AG04450 (cell line): Measurements from ENCODE around the gene SERPINC1. TPM values are rescaled to one million over a fixed set of nuclear protein-coding genes. Genes with fewer than 3 reads are reported as not detected.
"Not testable (repeated sequence)": the region's sequence is repeated elsewhere in the genome, so short reads cannot be mapped to it uniquely, and the experiment has no call there.

Source experiments
- CTCF ChIA-PET: fragments of 300-600, 350-600 bp; formaldehyde crosslinking; extraction: SDS; loops from one replicate; lab custom pipeline; 2022; ENCODE audit warnings: antibody characterized with exemption, inconsistent platforms; lab: Charles Lee
- POLR2A ChIA-PET: fragments of 350-600 bp; formaldehyde crosslinking; extraction: SDS; loops from one replicate; lab custom pipeline; 2021; ENCODE audit warnings: antibody characterized with exemption, inconsistent platforms; lab: Yijun Ruan, JAX
- DNase-seq: peaks from one replicate; pipeline ENCODE4 v3.0.0-alpha.2; 2011; ENCODE audit warnings: low read depth, low spot score
- H3K27ac ChIP-seq: one replicate; pipeline ENCODE4 v1.5.1; 2012; ENCODE audit warnings: low read depth, low read length, control low read depth
- H3K27me3 ChIP-seq: one replicate; pipeline ENCODE4 v1.6.0; 2012; ENCODE audit warnings: low read length; ENCODE audit not compliant: control insufficient read depth, insufficient read depth
- H3K4me3 ChIP-seq: 2 replicates; pipeline ENCODE4 v1.5.1; 2011; ENCODE audit warnings: mild to moderate bottlenecking, low read depth, low read length, control low read depth
- H3K9me3 ChIP-seq: 2 replicates; pipeline ENCODE4 v1.5.1; 2012; ENCODE audit warnings: low read length; ENCODE audit not compliant: control insufficient read depth, insufficient read depth
- polyA plus RNA-seq: library from polyadenylated mRNA; depleted of rRNA; stranded (reverse); fragments of >200 nt; gene quantifications from 2 replicates; pipeline ENCODE4 v1.2.3, GENCODE V29; 2011
- TF ChIP-seq, protein P1 (sequence below): IDR thresholded peaks from 2 replicates; pipeline ENCODE4 v1.5.1; 2011; ENCODE audit warnings: low read depth, low read length, control low read depth, inconsistent platforms

SERPINC1 gene
- polyA plus RNA-seq, 1 experiment: 0.09 TPM

DNA sequence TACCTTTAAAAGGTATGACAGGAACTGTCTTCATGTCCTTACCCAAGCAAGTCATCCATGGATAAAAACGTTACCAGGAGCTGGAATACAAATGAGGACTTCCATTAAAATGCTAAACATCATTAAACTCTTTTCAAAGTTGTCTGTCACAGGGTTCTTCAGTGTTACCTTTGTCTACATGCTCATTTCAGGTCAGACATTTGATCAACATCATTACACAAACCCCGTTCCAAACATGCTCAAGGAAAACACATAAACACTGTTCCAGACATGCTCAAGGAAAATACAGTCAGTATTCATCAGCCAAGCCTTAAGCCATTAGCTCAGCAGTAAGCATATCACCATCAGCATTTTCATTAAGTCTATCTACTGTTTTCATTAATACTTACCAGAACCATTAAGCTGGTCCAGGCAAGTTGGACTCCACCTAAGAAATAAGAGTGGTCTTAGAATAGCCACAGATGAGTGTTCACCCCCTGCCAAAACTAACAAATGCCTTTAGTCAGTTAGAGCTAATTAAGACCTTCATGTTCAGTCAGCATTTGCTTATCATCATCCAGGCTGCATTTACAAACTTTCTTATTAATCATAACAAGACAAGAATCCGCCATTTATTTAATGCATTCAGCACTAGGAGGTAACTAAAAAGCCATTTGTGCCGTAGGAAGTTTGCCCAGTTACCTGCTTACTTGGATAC lies 51.5 kb downstream of the SERPINC1 start:
- Histone ChIP-seq H3K9me3 (no peaks in the 10 kb centered on the region), H3K4me3 (peak overlapping the region; percentile 95), H3K27ac (no peak overlapping the region), H3K27me3 (no peaks in the 10 kb centered on the region)
- TF ChIP-seq, protein P1, sequence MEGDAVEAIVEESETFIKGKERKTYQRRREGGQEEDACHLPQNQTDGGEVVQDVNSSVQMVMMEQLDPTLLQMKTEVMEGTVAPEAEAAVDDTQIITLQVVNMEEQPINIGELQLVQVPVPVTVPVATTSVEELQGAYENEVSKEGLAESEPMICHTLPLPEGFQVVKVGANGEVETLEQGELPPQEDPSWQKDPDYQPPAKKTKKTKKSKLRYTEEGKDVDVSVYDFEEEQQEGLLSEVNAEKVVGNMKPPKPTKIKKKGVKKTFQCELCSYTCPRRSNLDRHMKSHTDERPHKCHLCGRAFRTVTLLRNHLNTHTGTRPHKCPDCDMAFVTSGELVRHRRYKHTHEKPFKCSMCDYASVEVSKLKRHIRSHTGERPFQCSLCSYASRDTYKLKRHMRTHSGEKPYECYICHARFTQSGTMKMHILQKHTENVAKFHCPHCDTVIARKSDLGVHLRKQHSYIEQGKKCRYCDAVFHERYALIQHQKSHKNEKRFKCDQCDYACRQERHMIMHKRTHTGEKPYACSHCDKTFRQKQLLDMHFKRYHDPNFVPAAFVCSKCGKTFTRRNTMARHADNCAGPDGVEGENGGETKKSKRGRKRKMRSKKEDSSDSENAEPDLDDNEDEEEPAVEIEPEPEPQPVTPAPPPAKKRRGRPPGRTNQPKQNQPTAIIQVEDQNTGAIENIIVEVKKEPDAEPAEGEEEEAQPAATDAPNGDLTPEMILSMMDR: no peak
- no peak for DNase-seq
- POLR2A ChIA-PET: interaction anchor here (0.5 to 1.3 kb wide), 7 partner anchors 8 to 436 kb away, joined by 3 to 7 read pairs (median 4); partner anchors contain the start of gene DARS2
- CTCF ChIA-PET: interaction anchor here (1.1 kb wide), 1 partner anchor 434 kb away, joined by 3 read pairs; no protein-coding TSS in a partner anchor

DNA sequence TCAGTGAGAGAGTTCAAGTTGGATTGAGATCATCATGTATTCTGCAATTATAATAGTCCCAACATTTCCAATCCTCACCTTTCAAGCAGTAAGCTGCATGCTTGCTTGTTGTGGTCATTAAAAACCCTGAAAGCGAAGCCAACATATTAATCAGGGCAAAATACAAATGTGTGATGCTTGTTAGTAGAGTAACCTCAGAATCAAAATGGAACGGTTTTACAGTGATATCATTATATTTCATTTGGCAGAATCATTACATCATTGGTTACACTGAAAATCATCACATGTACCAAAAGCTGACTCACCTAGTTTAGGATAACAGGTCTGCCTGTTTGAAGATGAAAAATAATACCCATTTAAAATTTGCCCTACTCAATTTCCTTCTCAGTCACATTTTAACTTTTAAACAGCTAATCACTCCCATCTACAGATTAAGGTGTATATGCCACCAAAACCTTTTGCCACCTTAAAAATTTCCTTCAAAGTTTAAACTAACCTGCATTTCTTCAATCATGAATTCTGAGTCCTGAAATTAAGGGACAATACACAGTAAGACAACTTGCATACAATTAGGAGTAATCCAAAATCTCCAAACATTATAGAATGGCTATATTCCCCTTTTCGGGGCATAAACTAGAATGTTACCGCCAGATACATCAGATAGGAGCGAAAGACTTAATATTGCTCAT lies 52.8 kb downstream of the SERPINC1 start:
- no peak for DNase-seq
- TF ChIP-seq, protein P1: no peak
- Histone ChIP-seq H3K4me3 (peak overlapping the region; percentile 95), H3K27ac (no peak overlapping the region), H3K9me3 (no peaks in the 10 kb centered on the region), H3K27me3 (no peaks in the 10 kb centered on the region)
- CTCF ChIA-PET: no interaction called here
- POLR2A ChIA-PET: interaction anchor here (0.7 to 2.1 kb wide), 2 partner anchors 12 to 1003 kb away, joined by 6 to 8 read pairs; no protein-coding TSS in a partner anchor

DNA sequence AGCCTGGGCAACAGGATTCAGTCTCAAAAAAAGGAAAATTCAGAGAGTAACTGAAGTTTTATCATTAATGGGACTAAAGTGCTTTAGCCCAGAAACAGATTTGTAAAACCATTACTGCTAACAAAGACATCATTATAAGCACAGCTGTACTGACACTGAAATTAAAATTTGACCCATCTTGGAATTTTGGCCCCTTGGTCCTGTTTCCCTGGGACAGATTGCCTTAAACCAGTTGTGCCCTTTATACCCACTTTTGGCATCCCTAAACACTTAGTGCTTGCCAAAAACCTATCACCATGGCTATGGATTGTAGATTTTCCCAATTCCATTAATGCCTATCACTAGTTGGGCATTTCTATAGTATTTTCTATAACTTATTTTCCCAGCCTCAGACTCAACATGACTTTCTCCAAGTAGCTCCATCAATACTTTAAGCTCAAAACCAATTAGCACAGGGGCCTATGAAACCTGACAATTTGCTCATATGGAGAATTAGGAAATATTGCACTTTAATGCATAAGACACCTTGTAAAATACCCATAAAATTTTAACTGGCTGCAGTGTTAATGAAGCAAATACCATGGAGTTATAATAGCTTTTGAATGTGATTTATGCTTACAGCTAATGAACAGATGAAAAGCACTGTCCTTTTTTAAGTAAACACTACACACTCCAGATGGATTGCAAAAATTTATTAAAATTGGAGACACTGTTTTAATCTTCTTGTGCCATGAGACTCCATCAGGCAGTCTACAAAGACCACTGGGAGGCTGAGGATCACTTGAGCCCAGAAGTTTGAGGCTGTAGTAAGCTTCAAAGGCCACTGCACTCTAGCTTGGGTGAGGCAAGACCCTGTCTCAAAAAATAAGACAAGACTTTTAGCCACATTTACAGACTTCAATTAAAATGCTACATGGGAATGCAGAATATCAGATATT lies 53.6 kb downstream of the SERPINC1 start:
- TF ChIP-seq, protein P1: no peak
- CTCF ChIA-PET: interaction anchor here (0.8 kb wide), 1 partner anchor 443 kb away, joined by 3 read pairs; no protein-coding TSS in a partner anchor
- H3K27ac ChIP-seq: peak overlapping the region; percentile 50
- POLR2A ChIA-PET: interaction anchor here (0.6 to 2.1 kb wide), 2 partner anchors 11 to 38 kb away, joined by 3 to 8 read pairs; no protein-coding TSS in a partner anchor
- H3K4me3 ChIP-seq: no peak overlapping the region
- no peaks in the 10 kb centered on the region for H3K9me3 ChIP-seq
- no peak for DNase-seq
- H3K27me3 ChIP-seq: no peaks in the 10 kb centered on the region

DNA sequence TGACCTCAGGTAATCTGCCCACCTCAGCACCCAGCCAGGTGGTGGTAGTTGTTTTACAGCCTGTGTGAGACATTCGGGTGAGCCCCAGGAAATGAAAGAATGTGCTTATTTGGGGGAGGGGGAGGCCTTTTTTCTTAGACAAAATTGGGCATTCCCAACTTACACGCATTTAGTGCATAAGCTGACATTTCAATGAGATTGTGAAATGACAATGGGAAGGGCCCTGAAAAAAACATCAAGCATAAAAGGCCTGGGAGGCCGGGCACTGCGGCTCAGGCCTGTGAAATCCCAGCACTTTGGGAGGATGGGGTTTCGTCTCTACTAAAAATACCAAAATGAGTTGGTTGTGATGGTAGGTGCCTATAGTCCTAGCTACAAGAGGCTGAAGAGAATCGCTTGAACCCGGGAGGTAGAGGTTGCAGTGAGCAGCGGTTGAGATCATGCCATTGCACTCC lies 54.3 kb downstream of the SERPINC1 start:
- Histone ChIP-seq H3K9me3 (no peaks in the 10 kb centered on the region), H3K27ac (peak overlapping the region; percentile 50), H3K27me3 (no peaks in the 10 kb centered on the region), H3K4me3 (no peak overlapping the region)
- DNase-seq: no peak
- ChIA-PET POLR2A (interaction anchor here (2.1 kb wide), 1 partner anchor 11 kb away, joined by 8 read pairs; no protein-coding TSS in a partner anchor), CTCF (interaction anchor here (0.8 kb wide), 1 partner anchor 443 kb away, joined by 3 read pairs; no protein-coding TSS in a partner anchor)
- TF ChIP-seq, protein P1: no peak

DNA sequence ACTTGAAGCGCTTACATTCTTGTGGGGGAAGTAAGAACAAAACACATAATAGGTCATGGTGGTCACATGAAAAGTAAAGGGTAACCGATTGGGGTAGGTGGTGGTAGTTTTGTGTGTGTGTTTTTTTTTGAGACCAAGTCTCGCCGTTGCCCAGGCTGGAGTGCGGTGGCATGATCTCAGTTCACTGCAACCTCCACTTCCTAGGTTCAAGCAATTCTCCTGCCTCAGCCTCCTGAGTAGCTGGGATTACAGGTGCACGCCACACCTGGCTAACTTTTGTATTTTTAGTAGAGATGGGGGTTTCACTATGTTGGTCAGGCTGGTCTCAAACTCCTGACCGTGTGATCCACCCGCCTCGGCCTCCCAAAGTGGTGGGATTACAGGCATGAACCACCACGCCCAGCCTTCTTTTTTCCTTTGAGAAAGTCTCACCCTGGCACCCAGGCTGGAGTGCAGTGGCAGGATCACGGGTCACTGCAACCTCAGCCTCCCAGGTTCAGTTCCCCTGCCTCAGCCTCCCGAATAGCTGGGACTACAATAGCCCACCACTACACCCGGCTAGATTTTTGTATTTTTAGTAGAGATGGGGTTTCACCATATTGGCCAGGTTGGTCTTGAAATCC lies 54.9 kb downstream of the SERPINC1 start:
- H3K27me3 ChIP-seq, DNase-seq, H3K9me3 ChIP-seq, H3K4me3 ChIP-seq: not testable (repeated sequence)
- POLR2A ChIA-PET: interaction anchor here (2.1 kb wide), 1 partner anchor 10 kb away, joined by 8 read pairs; no protein-coding TSS in a partner anchor
- H3K27ac ChIP-seq: peak overlapping the region; percentile 50
- CTCF ChIA-PET: interaction anchor here (0.8 kb wide), 1 partner anchor 442 kb away, joined by 3 read pairs; no protein-coding TSS in a partner anchor
